AG20443 (cell line): ENCODE data around the gene JUN.
"Not testable (repeated sequence)": the region's sequence is repeated elsewhere in the genome, so short reads cannot be mapped to it uniquely, and the experiment has no call there.

Experiments used
- DNase-seq: peaks from one replicate; pipeline ENCODE4 v3.0.0; 2012; ENCODE audit warnings: low spot score, mixed read lengths

JUN gene

DNA sequence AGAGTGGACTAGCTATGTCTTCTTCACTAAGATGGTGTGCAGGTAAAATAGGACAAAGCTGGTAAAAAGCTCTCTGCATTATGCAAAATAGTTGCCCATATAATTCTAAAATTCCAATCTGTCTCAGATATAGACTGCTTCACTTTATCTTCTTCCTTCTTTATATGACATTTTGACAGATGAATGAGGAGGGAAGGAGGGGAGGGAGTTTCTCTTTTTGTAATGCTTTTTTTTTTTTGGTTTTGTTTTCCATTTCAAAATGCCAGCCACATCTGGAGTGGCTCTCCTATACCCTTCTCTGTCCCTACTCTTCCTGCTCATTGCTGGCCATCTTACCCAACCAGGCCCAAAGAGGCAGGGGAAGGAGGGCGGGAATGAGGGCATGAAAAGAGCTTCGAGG lies 24.2 kb upstream of the JUN start:
- no peak for DNase-seq

DNA sequence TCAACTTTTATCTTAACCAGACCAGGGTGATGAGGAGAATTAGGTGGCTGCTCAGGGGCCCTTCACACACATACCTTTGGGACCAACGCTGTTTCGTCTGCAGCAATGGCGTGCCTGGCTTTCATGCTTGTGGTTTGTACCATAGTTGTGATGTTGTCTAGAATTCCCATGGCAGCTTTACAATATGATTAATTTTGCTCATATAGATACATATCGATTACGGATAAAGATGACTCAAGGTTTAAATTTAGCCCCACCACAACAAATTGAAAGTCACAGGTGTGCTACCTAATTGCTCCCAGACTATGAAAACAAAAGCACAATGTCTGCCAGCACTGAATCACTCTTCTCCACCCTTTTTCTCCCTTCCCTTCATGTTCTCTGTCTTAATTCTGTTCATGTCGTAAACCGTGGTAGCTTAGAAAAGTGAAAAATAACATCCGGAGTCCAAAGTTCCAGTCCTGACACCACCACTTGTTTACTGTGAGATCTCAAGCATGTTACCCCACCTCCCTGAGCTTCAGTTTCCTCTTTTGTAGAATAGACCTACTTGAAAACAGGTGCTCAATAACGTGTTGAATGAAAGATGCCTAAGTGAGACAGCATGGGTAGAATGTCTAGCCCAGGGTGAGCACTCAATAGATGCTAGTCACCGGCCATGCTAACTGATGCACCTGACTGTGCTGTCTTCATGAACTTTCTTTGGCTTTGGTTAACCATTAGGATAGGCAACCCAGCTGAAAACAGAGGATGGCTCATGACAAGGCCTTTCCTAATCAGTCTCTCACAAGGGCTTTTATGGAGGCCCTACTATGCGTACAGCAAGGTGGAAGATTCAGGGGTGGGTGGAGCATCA lies 22.1 kb upstream of the JUN start:
- no peak for DNase-seq

DNA sequence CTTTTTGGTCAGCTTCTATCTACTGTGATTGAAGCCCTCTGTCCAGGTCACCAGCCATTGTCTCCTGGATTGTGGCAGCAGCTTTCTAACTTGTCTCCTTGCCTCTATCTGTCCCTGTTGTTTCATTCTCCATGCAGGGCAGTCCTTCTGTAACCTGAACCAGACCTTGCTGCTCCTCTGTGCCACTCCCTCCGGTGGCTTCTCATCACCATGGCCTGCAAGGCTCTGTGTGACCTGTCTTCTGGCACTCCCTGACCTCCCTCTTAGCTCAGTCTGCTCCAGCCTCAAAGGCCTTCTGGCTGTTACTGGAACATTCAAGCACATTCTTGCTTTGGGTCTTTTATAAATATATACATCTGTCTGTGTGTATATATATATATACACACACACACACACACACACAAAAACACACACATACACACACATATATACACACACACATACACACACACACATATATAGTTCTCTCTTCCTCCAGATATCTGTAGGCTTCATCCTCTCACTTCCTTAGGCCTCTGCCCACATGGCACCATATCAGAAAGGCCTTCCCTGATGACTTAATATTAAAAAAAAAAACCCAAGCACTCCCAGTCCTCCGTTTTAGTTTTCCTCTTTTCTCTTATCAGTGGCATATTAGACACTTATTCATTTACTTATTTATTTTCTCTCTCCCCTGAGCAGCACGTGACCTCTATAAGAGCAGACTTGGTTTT lies 21.2 kb upstream of the JUN start:
- no peak for DNase-seq

DNA sequence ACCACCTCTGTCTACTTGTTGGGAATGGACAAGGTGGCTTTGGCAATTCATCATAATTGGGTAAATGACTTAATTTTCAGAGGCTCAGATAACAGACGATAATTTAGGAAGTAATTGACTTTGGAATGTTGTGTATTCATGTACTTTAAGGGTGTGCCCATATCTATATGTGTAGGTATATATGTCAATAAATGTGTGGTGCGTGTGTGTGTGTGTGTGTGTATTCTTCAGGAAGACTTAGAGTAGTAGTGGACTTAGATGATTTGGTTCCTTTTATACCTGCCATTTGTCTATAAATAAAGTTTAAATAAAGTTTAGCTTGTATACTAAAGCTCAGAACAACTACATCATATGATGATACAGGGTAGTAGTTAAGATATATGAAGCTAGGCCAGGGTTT lies 20.0 kb upstream of the JUN start:
- no peak for DNase-seq

DNA sequence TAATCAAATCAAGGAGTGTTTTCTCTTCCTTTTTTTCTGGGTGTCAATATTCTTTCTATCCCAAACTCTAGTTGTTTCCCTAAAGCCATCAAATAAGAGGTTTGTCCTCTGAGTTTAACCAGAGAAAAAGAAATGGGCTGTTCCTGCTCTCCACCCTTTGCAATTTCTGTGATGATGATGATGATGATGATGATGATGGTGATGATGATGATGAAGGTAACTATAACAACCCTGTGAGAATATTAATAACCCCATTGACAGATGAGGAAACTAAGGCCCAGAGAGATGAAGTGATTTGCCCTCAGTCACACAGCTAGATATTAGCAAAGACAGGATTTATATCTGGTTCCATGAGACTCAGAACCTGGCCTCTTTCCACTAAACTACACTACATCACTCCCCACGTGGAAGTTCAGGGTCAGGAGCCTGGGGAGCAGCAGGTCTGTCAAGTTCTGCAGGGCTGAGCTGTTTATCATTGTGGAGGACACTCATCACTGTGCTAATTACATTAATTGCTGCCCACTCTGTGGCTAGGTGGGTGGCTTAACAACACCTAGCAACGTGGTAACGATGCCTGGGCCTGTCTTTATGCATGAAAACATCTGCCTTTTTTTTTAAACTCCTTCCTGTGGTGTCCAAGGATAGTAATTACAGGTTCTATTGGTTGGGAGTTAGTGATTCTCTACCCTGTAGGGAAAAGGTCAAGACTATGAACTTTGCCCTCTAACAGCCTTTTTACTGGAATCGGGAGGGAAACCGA lies 19.0 kb upstream of the JUN start:
- no peak for DNase-seq

DNA sequence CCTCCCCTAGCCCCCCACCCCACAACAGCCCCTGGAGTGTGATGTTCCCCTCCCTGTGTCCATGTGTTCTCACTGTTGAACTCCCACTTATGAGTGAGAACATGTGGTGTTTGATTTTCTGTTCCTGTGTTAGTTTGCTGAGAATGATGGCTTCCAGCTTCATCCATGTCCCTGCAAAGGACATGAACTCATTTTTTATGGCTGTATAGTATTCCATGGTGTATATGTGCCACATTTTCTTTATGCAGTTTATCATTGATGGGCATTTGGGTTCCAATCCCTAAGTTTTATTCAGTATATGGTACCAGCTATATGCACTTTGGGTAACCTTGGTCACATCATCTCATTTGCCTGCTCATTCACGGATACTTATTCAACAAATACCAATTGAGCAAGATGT lies 17.4 kb upstream of the JUN start:
- not testable (repeated sequence) for DNase-seq

DNA sequence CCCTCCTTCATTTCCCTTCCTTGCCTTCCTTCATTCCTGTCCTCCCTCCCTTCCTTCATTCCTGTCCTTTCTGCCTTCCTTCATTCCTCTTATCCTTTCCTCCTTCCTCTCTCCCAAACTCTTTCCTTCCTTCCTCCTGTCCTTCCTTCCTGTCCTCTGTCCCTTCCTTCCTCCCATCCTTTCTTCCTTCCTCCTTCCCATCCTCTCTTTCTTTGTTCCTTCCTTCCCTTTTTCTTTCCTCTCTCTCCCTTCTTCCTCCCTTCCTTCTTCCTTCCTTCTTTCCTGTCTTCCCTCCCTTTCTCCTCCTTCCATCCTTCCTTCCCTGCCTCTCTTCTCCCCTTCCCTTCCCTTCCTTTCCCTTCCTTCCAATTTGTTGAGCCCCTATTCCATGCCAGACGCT lies 15.8 kb upstream of the JUN start:
- DNase-seq, result no peak

DNA sequence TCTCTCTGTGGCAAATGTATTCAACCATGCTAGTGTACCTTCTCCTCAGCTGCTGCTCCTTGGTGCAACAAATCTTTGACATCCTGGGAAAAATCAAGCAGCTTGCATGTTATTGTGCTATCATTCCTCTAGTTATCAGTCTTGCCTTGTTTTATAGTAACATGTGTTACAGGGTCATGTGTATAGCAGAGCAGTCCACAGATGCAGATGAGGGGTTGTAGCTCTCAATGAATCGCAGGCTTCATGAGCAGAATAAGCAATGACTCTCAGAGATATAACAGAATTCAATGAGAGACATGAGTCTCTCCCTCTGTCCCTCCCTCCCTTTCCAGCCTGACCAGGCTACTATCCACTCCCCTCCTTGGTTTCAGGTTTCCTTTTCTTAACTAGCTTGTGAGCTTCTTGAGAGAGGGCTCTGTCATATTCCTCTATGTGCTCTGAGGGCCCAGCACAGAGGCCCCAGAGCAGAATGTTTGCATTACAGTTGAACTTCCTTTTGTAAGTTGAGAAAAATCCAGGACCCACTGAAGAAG lies 15.1 kb upstream of the JUN start:
- no peak for DNase-seq

DNA sequence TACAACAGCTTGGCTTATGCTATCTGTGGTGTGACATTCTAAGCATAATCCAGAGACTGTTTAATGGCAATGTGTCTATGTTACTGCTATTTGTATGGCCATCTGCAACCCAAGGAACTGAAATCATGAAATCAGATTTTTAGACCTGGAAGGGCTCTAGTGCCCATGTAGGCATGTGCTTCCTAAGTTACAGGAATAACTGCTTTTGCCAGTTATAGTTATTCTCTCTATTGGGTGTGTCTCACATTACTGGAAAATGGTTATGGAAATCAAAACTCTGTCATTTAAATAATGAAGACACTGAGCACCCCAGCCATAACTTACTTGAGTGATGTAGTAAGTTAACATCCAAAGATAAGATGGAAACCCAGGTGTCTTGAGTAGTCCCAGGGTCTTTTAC lies 12.6 kb upstream of the JUN start:
- no peak for DNase-seq

DNA sequence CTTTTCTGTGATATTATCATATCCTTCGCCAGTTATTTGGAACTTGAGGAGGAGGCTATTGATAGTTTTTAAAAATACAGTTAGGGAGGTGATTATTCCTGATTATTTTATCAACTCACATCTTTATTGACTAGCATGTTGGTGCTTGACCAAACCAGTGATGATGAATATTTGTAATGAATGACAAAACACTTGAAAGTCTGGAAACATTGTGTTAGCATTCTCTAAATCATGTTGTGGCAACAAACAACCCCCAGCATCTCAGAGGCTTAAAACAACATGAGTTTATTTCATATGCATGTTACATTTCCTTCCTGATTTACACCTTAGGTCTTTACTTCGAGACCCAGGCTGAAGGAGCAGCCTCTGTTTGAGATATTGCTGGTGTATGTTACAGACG lies 10.7 kb upstream of the JUN start:
- DNase-seq, result no peak

DNA sequence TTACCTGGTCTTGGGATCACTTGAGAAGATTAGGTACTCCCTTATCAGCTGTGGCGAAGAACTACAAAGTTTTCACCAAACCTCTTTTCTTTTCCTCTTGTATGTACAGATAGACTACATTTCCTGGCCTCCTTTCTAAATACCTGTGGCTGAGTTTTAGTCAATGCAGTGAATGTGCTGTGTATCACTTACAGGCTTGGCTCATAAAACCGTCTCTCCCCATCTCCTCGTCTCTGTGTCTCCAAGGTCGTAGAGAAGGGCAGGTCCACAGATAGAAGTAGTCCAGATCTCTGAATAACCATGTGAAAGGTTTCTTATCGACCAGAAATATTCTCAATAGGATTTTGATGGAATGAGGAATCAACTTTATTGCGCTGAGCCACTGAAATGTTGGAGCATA lies 9.0 kb upstream of the JUN start:
- DNase-seq, result no peak

DNA sequence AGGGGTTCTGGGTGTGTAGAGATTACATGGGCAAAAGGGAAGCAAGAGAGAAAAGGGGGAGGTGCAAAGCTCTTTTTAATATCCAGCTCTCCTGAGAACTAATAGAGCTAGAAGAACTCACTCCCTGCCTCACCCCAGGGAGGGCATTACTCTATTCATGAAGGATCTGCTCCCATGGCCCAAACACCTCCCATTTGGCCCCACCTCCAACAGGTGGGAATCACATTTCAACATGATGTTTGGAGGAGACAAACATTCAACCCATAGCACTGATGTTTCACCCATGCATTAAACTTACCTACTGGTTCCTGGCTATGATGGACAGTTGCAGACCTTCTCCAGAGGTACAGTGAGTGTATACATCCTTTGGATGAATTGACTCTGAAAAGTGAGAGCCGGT lies 7.3 kb upstream of the JUN start:
- no peak for DNase-seq

DNA sequence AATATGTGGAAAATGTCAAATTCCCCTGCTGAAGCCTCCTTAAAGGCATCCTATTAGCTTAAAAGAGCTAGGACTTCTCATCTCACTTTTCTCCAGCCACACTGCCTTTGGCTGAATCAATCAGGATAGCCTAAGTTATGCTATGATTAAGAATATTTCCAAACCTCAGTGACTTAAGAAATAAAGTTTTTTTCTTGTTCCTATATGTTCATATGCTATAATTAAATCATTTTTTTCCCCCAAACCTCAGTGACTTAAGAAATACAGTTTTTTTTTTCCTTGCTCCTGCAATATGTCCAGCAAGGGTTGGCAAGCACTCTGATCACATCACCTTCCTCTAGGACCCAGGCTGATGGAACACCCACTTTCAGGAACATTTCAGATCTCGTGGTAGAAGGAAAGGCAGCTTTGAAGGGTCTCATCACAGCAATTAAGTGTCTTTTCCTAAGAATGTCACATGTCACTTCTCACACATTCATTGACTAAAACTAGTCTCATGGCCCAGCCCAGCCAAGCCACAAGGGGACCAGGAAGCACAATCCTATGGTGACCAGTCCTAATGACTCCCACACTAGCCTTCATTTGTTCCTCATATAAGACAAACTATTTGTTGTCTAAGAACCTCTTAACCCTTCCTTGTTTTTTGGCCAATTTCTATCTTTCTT lies 6.3 kb upstream of the JUN start:
- no peak for DNase-seq

DNA sequence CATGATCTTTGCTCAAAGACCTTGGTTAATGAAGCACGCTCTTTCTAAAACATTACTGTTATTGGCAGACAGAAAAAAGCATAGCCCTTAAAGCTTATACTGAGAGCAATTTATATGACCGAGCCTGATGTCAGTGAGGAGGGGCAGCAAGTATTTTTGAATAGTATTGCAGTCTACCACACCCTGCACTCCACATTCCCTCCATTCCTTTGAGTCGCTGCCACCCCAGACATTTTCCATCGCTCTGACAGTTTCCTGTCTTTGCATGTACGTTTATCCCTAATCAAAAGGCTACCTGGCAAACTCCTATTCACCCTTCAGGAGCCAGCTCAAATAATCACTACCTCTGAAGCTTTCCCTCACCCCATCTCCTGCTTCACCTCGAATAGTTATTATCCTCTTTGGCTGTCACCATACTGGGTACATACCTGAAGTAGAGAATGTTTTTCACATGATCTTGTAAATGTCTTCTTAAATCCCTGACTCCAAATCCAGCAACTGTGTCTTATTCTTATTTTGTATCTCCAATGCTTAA lies 5.5 kb upstream of the JUN start:
- no peak for DNase-seq

DNA sequence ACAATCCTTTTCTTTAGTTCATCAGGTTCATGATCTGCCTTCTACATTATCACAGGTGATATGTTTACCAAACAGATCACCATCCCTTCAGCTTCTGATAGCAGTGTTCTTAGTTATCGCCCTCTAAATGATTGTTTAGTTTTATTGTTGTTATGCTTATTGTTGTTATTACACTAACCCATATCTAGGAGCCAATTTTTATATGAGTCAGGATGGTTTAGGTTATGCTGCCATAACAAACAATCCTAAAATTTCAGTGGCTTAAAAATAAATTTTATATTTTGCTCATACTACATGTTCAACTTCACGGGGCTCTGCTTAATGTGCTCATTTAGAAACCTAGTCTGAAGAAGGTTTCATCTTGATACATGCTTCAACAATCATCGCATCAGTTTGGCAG lies 4.4 kb upstream of the JUN start:
- DNase-seq, result no peak

DNA sequence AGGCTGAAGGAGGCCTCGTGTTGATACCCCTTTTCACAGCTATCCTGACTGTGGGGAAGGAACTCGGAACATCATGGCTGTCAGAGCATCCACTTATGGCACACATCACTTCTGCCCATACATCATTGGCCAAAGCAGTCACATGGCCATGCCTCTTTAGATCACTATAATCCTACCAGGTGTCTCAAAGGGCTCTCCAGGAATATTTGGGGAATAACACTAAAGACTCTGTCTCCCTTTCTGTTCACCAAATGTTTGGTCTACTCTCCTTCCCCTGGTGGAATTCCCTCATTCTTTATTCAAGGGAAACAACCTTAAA lies 3.0 kb upstream of the JUN start:
- no peak for DNase-seq

DNA sequence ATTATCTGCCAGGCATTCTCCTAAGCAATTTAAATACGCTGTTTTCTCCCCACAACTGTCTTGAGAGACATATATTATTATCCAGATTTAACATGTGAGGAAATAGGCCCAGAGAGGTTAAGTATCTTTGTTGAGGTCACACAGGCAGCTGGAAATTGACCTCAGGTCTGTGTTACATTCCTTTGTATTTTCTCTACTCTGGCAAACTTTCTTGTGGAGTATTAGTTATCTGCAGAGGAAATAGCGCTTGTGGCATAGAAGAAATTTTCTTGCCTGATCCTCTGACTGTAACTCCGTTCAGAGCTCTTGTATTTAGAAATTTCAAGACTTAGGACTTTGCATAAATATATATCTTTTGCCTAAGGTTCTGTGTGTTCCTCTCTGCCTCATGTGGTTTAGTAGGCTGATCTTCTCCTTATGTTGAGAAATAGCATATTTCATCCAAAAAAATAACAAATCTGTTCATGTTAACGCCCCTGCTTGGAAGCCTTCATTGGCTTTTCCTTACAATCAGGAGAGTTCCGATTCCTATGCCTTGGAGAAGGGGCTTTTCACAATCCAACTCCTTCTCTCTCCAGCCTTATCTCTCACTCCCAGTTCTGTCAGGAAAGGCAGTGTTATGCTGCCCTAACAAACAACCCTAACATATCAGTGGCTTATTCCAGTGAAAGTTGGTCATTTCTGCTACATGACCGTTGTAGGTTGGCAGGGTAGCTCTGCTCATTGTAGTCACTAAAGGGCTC lies 2.5 kb upstream of the JUN start:
- DNase-seq, result peak; percentile 32

DNA sequence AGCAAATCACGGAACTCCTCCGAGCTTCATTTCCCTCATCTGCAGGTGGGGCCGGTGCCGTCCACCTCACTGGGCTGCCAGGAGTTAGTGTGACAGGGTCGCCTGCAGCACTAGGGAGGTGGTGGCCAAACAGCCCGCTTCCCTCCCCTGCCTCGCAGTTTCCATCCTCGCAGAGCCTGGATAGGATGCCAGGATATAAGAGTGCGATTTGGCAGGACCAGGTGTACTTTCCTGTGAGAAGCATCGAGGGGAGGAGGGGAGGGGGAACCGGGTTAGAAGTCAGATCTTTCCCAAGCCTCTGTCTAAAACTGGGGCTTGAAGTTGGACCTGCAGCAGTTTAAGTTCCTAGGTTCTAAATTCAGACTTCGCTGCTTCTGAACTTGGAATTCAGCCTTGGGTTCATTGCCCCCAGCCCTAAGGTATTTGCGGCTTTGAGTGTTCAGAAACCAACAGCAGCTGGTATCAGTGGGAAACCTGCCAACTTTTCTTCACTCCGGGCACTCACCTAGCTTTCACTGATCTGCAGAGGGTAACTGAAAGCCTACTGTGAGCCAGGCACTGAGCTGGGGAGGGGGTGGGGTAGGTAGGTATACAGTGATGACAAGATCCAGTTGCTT lies 1.7 kb upstream of the JUN start:
- no peak for DNase-seq

DNA sequence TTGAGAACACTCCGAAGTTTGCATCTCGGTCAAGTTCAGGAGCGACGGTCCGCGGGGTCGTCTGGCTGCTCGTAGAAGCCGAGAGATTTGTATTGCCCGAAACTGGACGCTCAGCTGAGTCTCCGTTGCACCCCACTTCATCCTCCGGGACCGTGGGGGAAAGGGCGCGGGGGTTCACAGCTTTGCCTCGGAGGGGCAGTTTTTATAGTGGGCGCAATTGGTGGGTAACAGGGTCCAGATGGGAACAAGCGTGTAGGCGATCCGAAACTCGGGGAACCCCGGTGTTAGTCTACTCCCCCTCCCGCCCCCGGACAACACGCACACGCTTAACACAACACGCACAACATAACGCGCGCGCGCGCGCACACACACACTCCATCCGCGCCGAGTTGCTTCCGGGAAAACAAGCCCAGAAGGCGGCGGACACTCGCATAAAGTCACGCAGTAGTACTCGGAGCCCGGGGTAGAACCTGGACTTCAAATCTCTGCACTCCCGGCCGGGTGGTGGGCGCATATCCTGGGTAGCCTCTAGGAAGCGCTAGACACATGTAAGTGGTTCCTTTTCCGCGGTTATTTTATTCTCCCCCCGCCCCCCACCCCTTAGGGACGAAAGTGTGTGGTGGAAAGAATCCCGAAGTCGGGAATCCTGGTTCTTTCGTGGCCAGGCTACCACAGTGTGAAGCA lies 1.1 kb upstream of the JUN start:
- peak; percentile 86 for DNase-seq
